ENCODE data around the gene GREB1L. TPM values are rescaled to one million over a fixed set of nuclear protein-coding genes. Genes with fewer than 3 reads are reported as not detected.

The GREB1L gene
- total RNA-seq, 2 experiments from 2014 or later = not detected

- H3K36me3 ChIP-seq (ENCODE audit: insufficient read depth, low read length) = peaks cover under 1% of the 10 kb centered on the region
- CTCF ChIA-PET = no interaction called here
- POLR2A ChIA-PET = no interaction called here
- Mint-ChIP-seq H3K27ac (no peak overlapping the region), H3K27me3 (no peaks in the 10 kb centered on the region), H3K9me3 (peaks cover 4% of the 10 kb centered on the region), H3K4me3 (no peak overlapping the region), H3K36me3 (ENCODE audit: low read depth) (peaks cover 3% of the 10 kb centered on the region), H3K4me1 (ENCODE audit: low read depth) (no peaks in the 10 kb centered on the region)
- no peaks in the 10 kb centered on the region for H3K4me1 ChIP-seq (ENCODE audit: insufficient read depth, low read length)
- ATAC-seq (ENCODE audit: poor library complexity) (no peak), DNase-seq (no peak)
- no peaks in the 10 kb centered on the region for H3K27me3 ChIP-seq (ENCODE audit: control insufficient read depth in 1 of 2, insufficient read depth in 2 of 2, low read length in 2 of 2)
- TF ChIP-seq CTCF (IDR thresholded peaks at IDR 0.05) = no peak
- H3K4me3 ChIP-seq (ENCODE audit: low read length) = no peak overlapping the region
- H3K9me3 ChIP-seq (ENCODE audit: control insufficient read depth in 1 of 2, insufficient read depth in 1 of 2, low read length in 2 of 2) = no peaks in the 10 kb centered on the region
- intact Hi-C loops (cut with DNase I, micrococcal nuclease) = no loop called here
- no peak overlapping the region for H3K27ac ChIP-seq (ENCODE audit: low read depth in 1 of 2, low read length in 2 of 2)
These were observed 266.1 kb downstream of the GREB1L start for GRCh38 chr18:21507913-21508701.

DNA sequence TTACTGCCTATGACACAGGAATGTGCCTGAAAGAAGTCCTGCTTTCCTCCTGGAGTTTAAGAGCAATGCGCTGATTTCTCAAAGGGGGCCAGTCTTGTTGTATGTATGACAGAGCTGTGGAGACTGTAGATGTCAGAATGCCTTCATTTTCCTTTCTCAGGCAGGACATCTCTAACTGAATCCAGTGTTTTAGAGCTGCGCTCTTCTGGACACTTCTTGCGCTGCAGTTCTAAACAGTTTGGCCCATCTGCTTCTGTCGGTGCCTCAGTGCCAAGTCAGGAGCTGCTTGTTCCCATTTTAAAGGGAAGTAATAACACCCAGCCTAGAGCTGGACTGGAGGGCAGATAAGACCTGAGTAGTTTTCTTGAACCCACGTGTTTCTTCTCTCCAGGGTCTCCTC is 267.0 kb downstream of the GREB1L start:
- H3K27ac Mint-ChIP-seq = no peak overlapping the region
- H3K4me1 Mint-ChIP-seq (ENCODE audit: low read depth) = no peaks in the 10 kb centered on the region
- Histone ChIP-seq H3K27ac (ENCODE audit: low read depth in 1 of 2, low read length in 2 of 2) (no peak overlapping the region), H3K27me3 (ENCODE audit: control insufficient read depth in 1 of 2, insufficient read depth in 2 of 2, low read length in 2 of 2) (no peaks in the 10 kb centered on the region), H3K4me3 (ENCODE audit: low read length) (no peak overlapping the region), H3K9me3 (ENCODE audit: control insufficient read depth in 1 of 2, insufficient read depth in 1 of 2, low read length in 2 of 2) (no peaks in the 10 kb centered on the region), H3K36me3 (ENCODE audit: insufficient read depth, low read length) (peaks cover 7% of the 10 kb centered on the region), H3K4me1 (ENCODE audit: insufficient read depth, low read length) (no peaks in the 10 kb centered on the region)
- no peak for DNase-seq
- intact Hi-C loops (cut with DNase I, micrococcal nuclease) = no loop called here
- ATAC-seq (ENCODE audit: poor library complexity) = no peak
- H3K4me3 Mint-ChIP-seq = no peak overlapping the region
- no peak for TF ChIP-seq CTCF (IDR thresholded peaks at IDR 0.05)
- CTCF ChIA-PET = no interaction called here
- POLR2A ChIA-PET = no interaction called here
- H3K36me3 Mint-ChIP-seq (ENCODE audit: low read depth) = peaks cover 12% of the 10 kb centered on the region
- H3K9me3 Mint-ChIP-seq = peaks cover 4% of the 10 kb centered on the region
- no peaks in the 10 kb centered on the region for H3K27me3 Mint-ChIP-seq

DNA sequence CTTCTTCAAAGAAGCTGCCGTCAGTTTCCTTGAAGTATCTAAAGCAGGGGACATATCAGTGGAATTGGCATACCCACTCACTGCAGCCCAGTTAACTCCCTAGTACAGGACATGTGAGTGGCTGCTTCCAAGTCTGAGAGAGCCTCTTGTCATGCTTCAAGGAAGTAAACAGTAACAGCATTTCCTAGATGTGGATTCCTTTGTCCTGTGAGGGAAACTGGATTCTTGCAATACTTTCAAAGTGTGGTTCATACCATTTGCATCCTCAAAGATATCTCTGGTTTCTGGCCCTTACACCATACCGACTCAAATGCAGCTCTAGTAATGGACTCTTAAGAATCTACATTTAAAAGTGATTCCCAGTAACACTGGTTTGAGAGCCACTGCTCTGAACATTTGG is 271.3 kb downstream of the GREB1L start:
- Histone ChIP-seq H3K4me3 (ENCODE audit: low read length) (no peak overlapping the region), H3K27me3 (ENCODE audit: control insufficient read depth in 1 of 2, insufficient read depth in 2 of 2, low read length in 2 of 2) (no peaks in the 10 kb centered on the region), H3K36me3 (ENCODE audit: insufficient read depth, low read length) (peaks cover 7% of the 10 kb centered on the region), H3K9me3 (ENCODE audit: control insufficient read depth in 1 of 2, insufficient read depth in 1 of 2, low read length in 2 of 2) (no peaks in the 10 kb centered on the region), H3K4me1 (ENCODE audit: insufficient read depth, low read length) (no peaks in the 10 kb centered on the region), H3K27ac (ENCODE audit: low read depth in 1 of 2, low read length in 2 of 2) (no peak overlapping the region)
- ChIA-PET POLR2A (no interaction called here), CTCF (no interaction called here)
- peaks cover 30% of the 10 kb centered on the region for H3K36me3 Mint-ChIP-seq (ENCODE audit: low read depth)
- H3K9me3 Mint-ChIP-seq = peaks cover 4% of the 10 kb centered on the region
- no peak overlapping the region for H3K27ac Mint-ChIP-seq
- TF ChIP-seq CTCF (IDR thresholded peaks at IDR 0.05) = no peak
- H3K27me3 Mint-ChIP-seq = no peaks in the 10 kb centered on the region
- H3K4me1 Mint-ChIP-seq (ENCODE audit: low read depth) = no peaks in the 10 kb centered on the region
- DNase-seq (no peak), ATAC-seq (ENCODE audit: poor library complexity) (no peak)
- intact Hi-C loops (cut with DNase I, micrococcal nuclease) = no loop called here
- no peak overlapping the region for H3K4me3 Mint-ChIP-seq
